ENCODE results near the gene ABCC1. TPM values are rescaled to one million over a fixed set of nuclear protein-coding genes. Genes with fewer than 3 reads are reported as not detected.
"Not testable (repeated sequence)": the region's sequence is repeated elsewhere in the genome, so short reads cannot be mapped to it uniquely, and the experiment has no call there.

ABCC1 gene
- total RNA-seq, 4 donors from 2014 or later: 19.3 to 43.7 (median 26.2) TPM

- ATAC-seq (no peak), DNase-seq (no peak)
- no peak overlapping the region for H3K4me3 ChIP-seq
- no peaks in the 10 kb centered on the region for H3K9me3 ChIP-seq
- no peak overlapping the region for H3K27ac ChIP-seq
- no peaks in the 10 kb centered on the region for H3K36me3 ChIP-seq
- H3K27me3 ChIP-seq: no peaks in the 10 kb centered on the region
- in situ Hi-C loops (cut with MboI; ENCODE audit: low sequenced_read_pairs in 4 of 4): no loop called here
- intact Hi-C loops (cut with DNase I; ENCODE audit: low total_unique reads): no loop called here
- H3K4me1 ChIP-seq: no peaks in the 10 kb centered on the region
- TF ChIP-seq POLR2A (IDR thresholded peaks at IDR 0.05) (no peak), CTCF (IDR thresholded peaks at IDR 0.05 in 4 of 5, conservative IDR thresholded peaks at IDR 0.05 in 1 of 5) (no peak)
These were observed 210.2 kb downstream of the ABCC1 start for GRCh38 chr16:16159662-16160061.

DNA sequence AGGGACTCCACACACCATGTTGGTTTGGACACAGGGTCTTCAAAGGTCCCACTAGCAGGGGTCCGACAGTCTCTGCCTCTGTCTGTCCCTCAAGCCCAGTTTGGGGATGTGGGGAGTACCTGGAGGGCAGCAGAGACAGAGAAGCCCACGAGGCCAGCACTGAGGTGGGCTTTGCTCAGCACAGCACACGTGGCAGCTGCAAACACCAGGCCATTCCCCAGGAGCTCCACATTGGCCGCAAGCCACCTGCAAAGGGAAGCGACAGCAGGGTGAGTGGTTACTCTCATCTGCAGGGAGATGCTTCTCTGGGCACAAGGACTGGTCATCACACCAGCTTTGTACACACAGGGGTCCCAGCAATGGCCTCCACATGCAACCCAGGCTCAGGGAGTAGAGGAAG lies 211.9 kb downstream of the ABCC1 start:
- TF ChIP-seq CTCF (IDR thresholded peaks at IDR 0.05 in 4 of 5, conservative IDR thresholded peaks at IDR 0.05 in 1 of 5) (no peak), POLR2A (IDR thresholded peaks at IDR 0.05) (no peak)
- in situ Hi-C loops (cut with MboI; ENCODE audit: low sequenced_read_pairs in 4 of 4): no loop called here

DNA sequence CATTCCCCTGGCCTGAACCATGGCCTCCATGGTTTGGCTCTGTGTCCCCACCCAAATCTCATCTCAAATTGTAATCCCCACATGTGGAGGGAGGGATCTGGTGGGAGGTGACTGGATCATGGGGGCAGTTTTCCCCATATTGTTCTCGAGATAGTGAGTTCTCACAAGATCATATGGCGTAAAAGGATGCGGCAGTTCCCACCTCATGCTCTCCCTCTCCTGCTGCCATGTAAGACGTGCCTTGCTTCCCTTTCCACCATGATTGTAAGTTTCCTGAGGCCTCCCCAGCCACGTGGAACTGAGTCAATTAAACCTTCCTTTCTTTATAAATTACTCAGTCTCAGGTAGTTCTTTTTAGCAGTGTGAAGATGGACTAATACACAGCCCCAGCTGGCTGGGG lies 212.4 kb downstream of the ABCC1 start:
- H3K36me3 ChIP-seq; H3K27me3 ChIP-seq; H3K9me3 ChIP-seq; in situ Hi-C loops (cut with MboI; ENCODE audit: low sequenced_read_pairs in 4 of 4); H3K27ac ChIP-seq; intact Hi-C loops (cut with DNase I; ENCODE audit: low total_unique reads); ATAC-seq; H3K4me3 ChIP-seq; DNase-seq; H3K4me1 ChIP-seq: not testable (repeated sequence)

More for the DNA sequence above, 211.9 kb downstream of the ABCC1 start:
- intact Hi-C loops (cut with DNase I; ENCODE audit: low total_unique reads): no loop called here
- DNase-seq: no peak
- Histone ChIP-seq H3K27ac (no peak overlapping the region), H3K4me3 (no peak overlapping the region), H3K27me3 (no peaks in the 10 kb centered on the region), H3K36me3 (no peaks in the 10 kb centered on the region), H3K4me1 (no peaks in the 10 kb centered on the region), H3K9me3 (no peaks in the 10 kb centered on the region)
- ATAC-seq: no peak

GRCh38 chr16:16162591-16162990 lies 213.2 kb downstream of the ABCC1 start:
- Histone ChIP-seq H3K36me3 (no peaks in the 10 kb centered on the region), H3K27me3 (no peaks in the 10 kb centered on the region), H3K4me1 (no peaks in the 10 kb centered on the region), H3K27ac (no peak overlapping the region), H3K4me3 (no peak overlapping the region), H3K9me3 (no peaks in the 10 kb centered on the region)
- in situ Hi-C loops (cut with MboI; ENCODE audit: low sequenced_read_pairs in 4 of 4) (no loop called here), intact Hi-C loops (cut with DNase I; ENCODE audit: low total_unique reads) (no loop called here)
- DNase-seq: no peak
- TF ChIP-seq CTCF (IDR thresholded peaks at IDR 0.05 in 4 of 5, conservative IDR thresholded peaks at IDR 0.05 in 1 of 5): no peak
- no peak for TF ChIP-seq POLR2A (IDR thresholded peaks at IDR 0.05)
- ATAC-seq: no peak

DNA sequence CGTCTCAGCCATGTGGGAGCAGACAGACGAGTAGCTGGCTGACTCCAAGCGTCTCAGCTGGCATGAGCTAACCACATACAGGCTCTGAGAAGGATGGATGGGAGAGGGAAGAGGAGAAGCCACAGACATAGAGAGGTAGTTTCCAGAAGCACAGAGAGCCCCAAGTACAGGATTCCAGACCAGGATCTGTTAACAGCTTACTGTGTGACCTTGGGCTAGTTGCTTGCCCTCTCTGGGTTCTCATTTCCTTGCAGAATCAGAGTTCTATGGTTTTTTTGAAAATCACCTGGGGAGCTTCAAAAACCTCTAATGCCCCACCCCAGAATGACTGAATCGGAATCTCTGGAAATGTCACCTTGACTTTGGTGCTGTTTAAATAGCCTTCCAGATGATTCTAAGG lies 213.7 kb downstream of the ABCC1 start:
- DNase-seq (no peak), ATAC-seq (no peak)
- no peaks in the 10 kb centered on the region for H3K27me3 ChIP-seq
- intact Hi-C loops (cut with DNase I; ENCODE audit: low total_unique reads) (no loop called here), in situ Hi-C loops (cut with MboI; ENCODE audit: low sequenced_read_pairs in 4 of 4) (no loop called here)
- no peaks in the 10 kb centered on the region for H3K36me3 ChIP-seq
- TF ChIP-seq POLR2A (IDR thresholded peaks at IDR 0.05): no peak
- TF ChIP-seq CTCF (IDR thresholded peaks at IDR 0.05 in 4 of 5, conservative IDR thresholded peaks at IDR 0.05 in 1 of 5): no peak
- H3K27ac ChIP-seq: no peak overlapping the region
- H3K4me1 ChIP-seq: no peaks in the 10 kb centered on the region
- H3K9me3 ChIP-seq: no peaks in the 10 kb centered on the region
- no peak overlapping the region for H3K4me3 ChIP-seq
